Smooth muscle cell (in vitro differentiated cells): ENCODE data around the gene DSCAM. TPM values are rescaled to one million over a fixed set of nuclear protein-coding genes. Genes with fewer than 3 reads are reported as not detected.

ENCODE experiments used
- DNase-seq: peaks from one replicate; lab custom pipeline; 2025; ENCODE audit not compliant: unreplicated experiment; lab: John Stamatoyannopoulos, UW
- H2AFZ ChIP-seq: fragments of 200-600 bp; sonication (generic); 2 replicates; pipeline ENCODE4 v1.6.0; 2016; ENCODE audit warnings: antibody characterized with exemption, low read depth, mild to moderate bottlenecking
- H3F3A ChIP-seq: fragments of 200-600 bp; sonication (generic); 2 replicates; pipeline ENCODE4 v1.6.0; 2017; ENCODE audit warnings: antibody characterized with exemption, low read depth
- H3K27ac ChIP-seq: fragments of 200-600 bp; sonication (generic); 2 replicates; pipeline ENCODE4 v1.5.1; 2016; ENCODE audit warnings: low read depth, mild to moderate bottlenecking
- H3K27me3 ChIP-seq: fragments of 200-600 bp; sonication (generic); 2 replicates; pipeline ENCODE4 v1.6.1; 2016; ENCODE audit warnings: low read depth, mild to moderate bottlenecking
- H3K36me3 ChIP-seq: fragments of 200-600 bp; sonication (generic); 2 replicates; pipeline ENCODE4 v1.5.1; 2016; ENCODE audit warnings: low read depth
- H3K4me1 ChIP-seq: fragments of 200-600 bp; sonication (generic); 2 replicates; pipeline ENCODE4 v1.5.1; 2016; ENCODE audit warnings: low read depth
- H3K4me2 ChIP-seq: fragments of 200-600 bp; sonication (generic); 2 replicates; pipeline ENCODE4 v1.6.0; 2016; ENCODE audit warnings: mild to moderate bottlenecking
- H3K4me3 ChIP-seq: fragments of 200-600 bp; sonication (generic); 2 replicates; pipeline ENCODE4 v1.5.1; 2016; ENCODE audit warnings: mild to moderate bottlenecking
- H3K79me2 ChIP-seq: fragments of 200-600 bp; sonication (generic); 2 replicates; pipeline ENCODE4 v1.6.0; 2016; ENCODE audit warnings: low read depth, mild to moderate bottlenecking
- H3K9ac ChIP-seq: fragments of 200-600 bp; sonication (generic); 2 replicates; pipeline ENCODE4 v1.6.0; 2016; ENCODE audit warnings: low read depth
- H3K9me3 ChIP-seq: fragments of 200-600 bp; sonication (generic); replicated peaks from 2 replicates; pipeline ENCODE4 v1.5.1; 2016; ENCODE audit warnings: low read depth
- H4K20me1 ChIP-seq: fragments of 200-600 bp; sonication (generic); 2 replicates; pipeline ENCODE4 v1.6.0; 2016; ENCODE audit warnings: low read depth
- WGBS: methylation state at CpG from one replicate; pipeline ENCODE4 v1.1.7; 2016; ENCODE audit warnings: low lambda C conversion rate; 5-methylcytosine and 5-hydroxymethylcytosine counted together
- polyA plus RNA-seq: library from polyadenylated mRNA; unstranded; fragments of >200 nt; fragmentation: Nextera tagmentation; extraction: Ambion mirVana; gene quantifications from 2 replicates; pipeline ENCODE4 v1.2.1, GENCODE V29; 2016
- total RNA-seq: library from RNA; depleted of rRNA; stranded (reverse); fragments of >200 nt; gene quantifications from 2 replicates; pipeline ENCODE4 v1.2.3, GENCODE V29; 2014
- TF ChIP-seq, protein P1 (sequence below): fragments of 200-600 bp; sonication (generic); IDR thresholded peaks from 2 replicates; pipeline ENCODE4 v1.5.1; 2017; ENCODE audit warnings: borderline replicate concordance, mild to moderate bottlenecking, antibody characterized with exemption; ENCODE audit not compliant: insufficient read depth, poor library complexity, severe bottlenecking

DSCAM gene
- total and polyA plus RNA-seq, 2 experiments from 2014 or later, result not detected

DNA sequence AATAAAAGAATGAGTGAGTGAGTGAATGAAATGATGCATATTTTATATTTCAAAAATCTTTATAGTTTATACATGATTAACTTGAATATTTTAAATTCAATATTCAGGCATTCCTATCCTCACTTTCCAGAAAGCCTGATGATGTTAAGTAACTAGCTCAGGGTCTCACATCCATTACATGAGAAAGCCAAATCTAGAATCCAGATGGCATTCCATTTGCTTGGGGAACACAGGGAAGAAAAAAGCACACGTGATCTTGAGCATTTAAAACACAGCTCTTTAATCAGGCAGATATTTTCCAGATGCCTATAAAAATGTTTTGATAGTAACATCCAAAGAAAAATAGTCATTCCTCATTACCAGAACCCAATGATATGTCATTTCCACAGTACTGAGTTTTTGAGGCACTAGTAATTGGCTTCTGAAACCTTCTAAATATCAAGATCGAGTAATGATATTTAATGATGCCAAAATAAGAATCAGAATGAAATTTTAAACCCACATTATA lies 291.9 kb downstream of the DSCAM start:
- no peaks in the 10 kb centered on the region for H3K36me3 ChIP-seq
- no peak overlapping the region for H2AFZ ChIP-seq
- H3K27ac ChIP-seq, result no peak overlapping the region
- no peak overlapping the region for H3K9ac ChIP-seq
- H3K27me3 ChIP-seq, result no peaks in the 10 kb centered on the region
- H3K4me3 ChIP-seq, result no peak overlapping the region
- H3K79me2 ChIP-seq, result no peaks in the 10 kb centered on the region
- no peak overlapping the region for H3K4me2 ChIP-seq
- no peak for DNase-seq
- no peaks in the 10 kb centered on the region for H3F3A ChIP-seq
- no peaks in the 10 kb centered on the region for H3K4me1 ChIP-seq
- no peaks in the 10 kb centered on the region for H4K20me1 ChIP-seq
- TF ChIP-seq, protein P1, sequence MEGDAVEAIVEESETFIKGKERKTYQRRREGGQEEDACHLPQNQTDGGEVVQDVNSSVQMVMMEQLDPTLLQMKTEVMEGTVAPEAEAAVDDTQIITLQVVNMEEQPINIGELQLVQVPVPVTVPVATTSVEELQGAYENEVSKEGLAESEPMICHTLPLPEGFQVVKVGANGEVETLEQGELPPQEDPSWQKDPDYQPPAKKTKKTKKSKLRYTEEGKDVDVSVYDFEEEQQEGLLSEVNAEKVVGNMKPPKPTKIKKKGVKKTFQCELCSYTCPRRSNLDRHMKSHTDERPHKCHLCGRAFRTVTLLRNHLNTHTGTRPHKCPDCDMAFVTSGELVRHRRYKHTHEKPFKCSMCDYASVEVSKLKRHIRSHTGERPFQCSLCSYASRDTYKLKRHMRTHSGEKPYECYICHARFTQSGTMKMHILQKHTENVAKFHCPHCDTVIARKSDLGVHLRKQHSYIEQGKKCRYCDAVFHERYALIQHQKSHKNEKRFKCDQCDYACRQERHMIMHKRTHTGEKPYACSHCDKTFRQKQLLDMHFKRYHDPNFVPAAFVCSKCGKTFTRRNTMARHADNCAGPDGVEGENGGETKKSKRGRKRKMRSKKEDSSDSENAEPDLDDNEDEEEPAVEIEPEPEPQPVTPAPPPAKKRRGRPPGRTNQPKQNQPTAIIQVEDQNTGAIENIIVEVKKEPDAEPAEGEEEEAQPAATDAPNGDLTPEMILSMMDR, result no peak
- 70% methylated on average over 2 of the region's 2 CpGs for WGBS
- no peaks in the 10 kb centered on the region for H3K9me3 ChIP-seq

DNA sequence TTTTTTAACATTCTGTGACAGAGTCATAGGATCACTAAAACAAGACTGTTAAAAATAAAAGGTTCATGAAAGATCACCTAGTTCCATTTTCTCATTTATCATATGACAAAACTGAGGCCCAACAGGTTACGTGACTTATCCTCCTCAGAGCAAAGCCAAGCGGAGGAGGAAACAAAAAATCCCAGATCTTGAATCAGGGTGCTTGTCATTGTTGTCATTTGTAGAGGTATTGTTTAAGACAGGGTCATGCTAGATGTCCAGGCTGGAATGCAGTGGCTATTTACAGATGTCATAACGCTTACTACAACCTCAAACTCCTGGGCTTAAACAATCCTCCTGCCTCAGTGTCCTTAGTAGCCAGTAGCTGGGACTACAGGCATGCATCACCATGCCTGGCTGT lies 293.2 kb downstream of the DSCAM start:
- Histone ChIP-seq H3K27me3 (no peaks in the 10 kb centered on the region), H3K4me2 (no peak overlapping the region), H3K79me2 (no peaks in the 10 kb centered on the region), H3K4me1 (no peaks in the 10 kb centered on the region), H3K36me3 (no peaks in the 10 kb centered on the region), H3K9ac (no peak overlapping the region), H2AFZ (no peak overlapping the region), H4K20me1 (no peaks in the 10 kb centered on the region), H3K9me3 (no peaks in the 10 kb centered on the region), H3K27ac (no peak overlapping the region), H3K4me3 (no peak overlapping the region), H3F3A (no peaks in the 10 kb centered on the region)
- TF ChIP-seq, protein P1, result no peak
- DNase-seq, result no peak
- 88% methylated on average over 3 of the region's 3 CpGs for WGBS

DNA sequence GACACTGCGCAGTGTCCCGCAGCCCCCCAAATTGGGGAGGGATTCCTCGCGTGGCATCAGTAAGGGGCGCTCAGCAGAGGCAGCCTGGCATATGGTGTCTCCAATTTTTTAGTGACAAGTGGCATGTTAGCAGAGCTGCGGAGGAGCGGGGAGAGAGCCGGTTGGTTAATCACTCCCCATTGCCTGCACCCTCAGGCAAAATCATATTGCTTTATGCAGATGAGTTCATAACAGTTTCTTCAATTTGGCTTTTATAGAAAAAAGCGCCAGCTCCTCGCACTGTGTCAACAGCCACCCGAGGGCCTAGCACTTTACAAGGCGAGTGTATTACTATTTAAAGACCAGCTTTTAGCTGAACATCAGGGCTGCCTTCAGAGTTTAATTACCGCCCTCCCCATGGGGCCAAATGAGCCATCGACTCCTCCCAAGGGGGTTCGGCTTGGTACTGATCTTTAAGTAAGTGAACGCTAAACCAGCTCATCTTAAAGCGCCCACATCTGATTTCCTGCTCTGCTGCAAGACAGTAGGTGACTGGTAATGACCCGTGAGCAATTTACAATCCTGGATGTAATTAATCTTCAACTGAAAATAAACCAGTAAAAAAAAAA lies 298.9 kb downstream of the DSCAM start:
- H3K36me3 ChIP-seq, result no peaks in the 10 kb centered on the region
- H3K27me3 ChIP-seq, result no peaks in the 10 kb centered on the region
- no peaks in the 10 kb centered on the region for H3K79me2 ChIP-seq
- H3F3A ChIP-seq, result no peaks in the 10 kb centered on the region
- no peaks in the 10 kb centered on the region for H4K20me1 ChIP-seq
- H3K4me1 ChIP-seq, result no peaks in the 10 kb centered on the region
- H3K4me3 ChIP-seq, result no peak overlapping the region
- no peak for DNase-seq
- H2AFZ ChIP-seq, result no peak overlapping the region
- TF ChIP-seq, protein P1, result no peak
- no peaks in the 10 kb centered on the region for H3K9me3 ChIP-seq
- WGBS, result 88% methylated on average over 18 of the region's 18 CpGs
- no peak overlapping the region for H3K9ac ChIP-seq
- H3K4me2 ChIP-seq, result no peak overlapping the region
- no peak overlapping the region for H3K27ac ChIP-seq

DNA sequence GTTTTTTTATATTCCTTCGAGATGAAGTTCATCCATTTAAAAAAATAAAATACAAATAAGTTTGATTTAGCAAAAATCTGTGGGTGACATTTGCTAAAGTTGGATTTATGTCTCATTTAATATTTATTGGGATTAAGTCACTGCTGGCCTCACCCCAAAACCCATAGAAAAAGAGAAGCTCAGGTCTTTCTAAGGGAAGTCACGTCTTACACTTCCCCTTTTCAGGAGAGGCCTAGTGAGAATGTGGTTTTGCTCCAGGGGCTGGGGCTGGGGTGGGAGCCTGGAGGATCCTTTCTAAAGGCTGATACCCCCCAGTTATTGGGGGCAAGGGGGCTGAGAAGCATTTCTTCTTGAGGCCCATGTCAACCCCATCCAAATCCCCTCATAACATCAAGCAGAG lies 300.3 kb downstream of the DSCAM start:
- Histone ChIP-seq H2AFZ (no peak overlapping the region), H3K79me2 (no peaks in the 10 kb centered on the region), H3K9ac (no peak overlapping the region), H3F3A (no peaks in the 10 kb centered on the region), H3K27me3 (no peaks in the 10 kb centered on the region), H3K9me3 (no peaks in the 10 kb centered on the region), H3K4me3 (no peak overlapping the region), H4K20me1 (no peaks in the 10 kb centered on the region), H3K36me3 (no peaks in the 10 kb centered on the region), H3K27ac (no peak overlapping the region), H3K4me2 (no peak overlapping the region), H3K4me1 (no peaks in the 10 kb centered on the region)
- TF ChIP-seq, protein P1, result no peak
- WGBS, result 93% methylated on average over 2 of the region's 2 CpGs
- DNase-seq, result no peak
